ENCODE data around the gene PLCB3.

PLCB3 gene

GRCh38 chr11:64263021-64263946 lies 12.0 kb downstream of the PLCB3 start:
- H2AFZ ChIP-seq (ENCODE audit: low read depth, low read length, severe bottlenecking) = no peak overlapping the region
- no peaks in the 10 kb centered on the region for H3K9me3 ChIP-seq (ENCODE audit: insufficient read depth, low read length)
- no peak for TF ChIP-seq CTCF (IDR thresholded peaks at IDR 0.05; ENCODE audit: insufficient read depth, low read length, poor library complexity, severe bottlenecking)
- no peak overlapping the region for H3K27ac ChIP-seq (ENCODE audit: low read depth, low read length)
- no peak overlapping the region for H3K4me2 ChIP-seq (ENCODE audit: low read depth, low read length, poor library complexity, severe bottlenecking)
- no peaks in the 10 kb centered on the region for H3K36me3 ChIP-seq (ENCODE audit: low read length)
- H3K9me2 ChIP-seq (replicated peaks; ENCODE audit: insufficient read depth, low read length) = no peaks in the 10 kb centered on the region
- H3K4me3 ChIP-seq (ENCODE audit: insufficient read depth, low read length, poor library complexity, severe bottlenecking) = no peak overlapping the region
- no peaks in the 10 kb centered on the region for H3F3A ChIP-seq (ENCODE audit: insufficient read depth)
- no peaks in the 10 kb centered on the region for H4K20me1 ChIP-seq (ENCODE audit: low read depth, low read length)
- H3K27me3 ChIP-seq (ENCODE audit: low read length) = no peaks in the 10 kb centered on the region
- H3K79me2 ChIP-seq (ENCODE audit: insufficient read depth, low read length) = no peaks in the 10 kb centered on the region
- no peak overlapping the region for H3K9ac ChIP-seq (ENCODE audit: low read length)

GRCh38 chr11:64263947-64264317 lies 12.6 kb downstream of the PLCB3 start:
- Histone ChIP-seq H3K4me3 (ENCODE audit: insufficient read depth, low read length, poor library complexity, severe bottlenecking) (no peak overlapping the region), H3K36me3 (ENCODE audit: low read length) (no peaks in the 10 kb centered on the region), H3K4me2 (ENCODE audit: low read depth, low read length, poor library complexity, severe bottlenecking) (no peak overlapping the region), H2AFZ (ENCODE audit: low read depth, low read length, severe bottlenecking) (no peak overlapping the region), H3K9ac (ENCODE audit: low read length) (no peak overlapping the region), H3K9me3 (ENCODE audit: insufficient read depth, low read length) (no peaks in the 10 kb centered on the region), H3K79me2 (ENCODE audit: insufficient read depth, low read length) (0 out of 2 replicates have a peak, but pooled peaks cover 3% of the 10 kb centered on the region), H3K27me3 (ENCODE audit: low read length) (no peaks in the 10 kb centered on the region), H3K27ac (ENCODE audit: low read depth, low read length) (no peak overlapping the region), H3F3A (ENCODE audit: insufficient read depth) (no peaks in the 10 kb centered on the region), H4K20me1 (ENCODE audit: low read depth, low read length) (no peaks in the 10 kb centered on the region), H3K9me2 (replicated peaks; ENCODE audit: insufficient read depth, low read length) (no peaks in the 10 kb centered on the region)
- TF ChIP-seq EZH2phosphoT487 (conservative IDR thresholded peaks at IDR 0.05; ENCODE audit: low read length) (no peak), CTCF (IDR thresholded peaks at IDR 0.05; ENCODE audit: insufficient read depth, low read length, poor library complexity, severe bottlenecking) (no peak)

- H3K27me3 ChIP-seq (ENCODE audit: low read length) = no peaks in the 10 kb centered on the region
- no peak overlapping the region for H3K27ac ChIP-seq (ENCODE audit: low read depth, low read length)
- TF ChIP-seq CTCF (IDR thresholded peaks at IDR 0.05; ENCODE audit: insufficient read depth, low read length, poor library complexity, severe bottlenecking) = no peak
- no peak for TF ChIP-seq EZH2phosphoT487 (conservative IDR thresholded peaks at IDR 0.05; ENCODE audit: low read length)
- no peaks in the 10 kb centered on the region for H3K36me3 ChIP-seq (ENCODE audit: low read length)
- no peaks in the 10 kb centered on the region for H3K9me3 ChIP-seq (ENCODE audit: insufficient read depth, low read length)
- H3K9me2 ChIP-seq (replicated peaks; ENCODE audit: insufficient read depth, low read length) = no peaks in the 10 kb centered on the region
- H3K4me2 ChIP-seq (ENCODE audit: low read depth, low read length, poor library complexity, severe bottlenecking) = no peak overlapping the region
- no peaks in the 10 kb centered on the region for H3F3A ChIP-seq (ENCODE audit: insufficient read depth)
- no peak overlapping the region for H3K4me3 ChIP-seq (ENCODE audit: insufficient read depth, low read length, poor library complexity, severe bottlenecking)
- H2AFZ ChIP-seq (ENCODE audit: low read depth, low read length, severe bottlenecking) = no peak overlapping the region
- H4K20me1 ChIP-seq (ENCODE audit: low read depth, low read length) = no peaks in the 10 kb centered on the region
- 0 out of 2 replicates have a peak, but pooled peaks cover 6% of the 10 kb centered on the region for H3K79me2 ChIP-seq (ENCODE audit: insufficient read depth, low read length)
- H3K9ac ChIP-seq (ENCODE audit: low read length) = no peak overlapping the region
Observed at GRCh38 chr11:64264371-64264852, 13.1 kb downstream of the PLCB3 start.
